NB4 (cell line): ENCODE measurements around the gene HSPA4.
"Not testable (repeated sequence)": the region's sequence is repeated elsewhere in the genome, so short reads cannot be mapped to it uniquely, and the experiment has no call there.

ENCODE experiments used
- DNase-seq: peaks from one replicate; pipeline ENCODE4 v3.0.0; 2010; ENCODE audit warnings: low read depth
- H3K4me3 ChIP-seq: one replicate; pipeline ENCODE4 v1.5.1; 2011; ENCODE audit warnings: mild to moderate bottlenecking, low read depth, low read length, moderate library complexity
- CTCF ChIP-seq: IDR thresholded peaks from one replicate; pipeline ENCODE4 v1.5.1; 2012; ENCODE audit warnings: low read depth, low read length
- MAX ChIP-seq: IDR thresholded peaks from 2 replicates; pipeline ENCODE4 v1.6.1; 2011; ENCODE audit warnings: low read depth, low read length
- MYC ChIP-seq: IDR thresholded peaks from 2 replicates; pipeline ENCODE4 v1.6.1; 2011; ENCODE audit warnings: low read depth, low read length
- POLR2A ChIP-seq: IDR thresholded peaks from 2 replicates; pipeline ENCODE4 v1.6.1; 2011; ENCODE audit warnings: mild to moderate bottlenecking; ENCODE audit not compliant: insufficient read length; ENCODE audit errors: extremely low read depth

HSPA4 gene

GRCh38 chr5:133132717-133133116 lies 80.9 kb downstream of the HSPA4 start:
- no peak for DNase-seq
- TF ChIP-seq CTCF (no peak), MAX (no peak), POLR2A (no peak), MYC (no peak)
- no peak overlapping the region for H3K4me3 ChIP-seq

GRCh38 chr5:133133241-133133640 lies 81.4 kb downstream of the HSPA4 start:
- not testable (repeated sequence) for H3K4me3 ChIP-seq, DNase-seq

GRCh38 chr5:133136890-133137289 lies 85.1 kb downstream of the HSPA4 start:
- not testable (repeated sequence) for H3K4me3 ChIP-seq, DNase-seq

- H3K4me3 ChIP-seq = no peak overlapping the region
- TF ChIP-seq POLR2A (no peak), CTCF (no peak), MAX (no peak), MYC (no peak)
- DNase-seq = no peak
Measured at GRCh38 chr5:133140311-133140710, 88.5 kb downstream of the HSPA4 start.

- no peak for DNase-seq
- TF ChIP-seq MYC (no peak), POLR2A (no peak), MAX (no peak), CTCF (no peak)
- H3K4me3 ChIP-seq = no peak overlapping the region
Measured at GRCh38 chr5:133141746-133142145, 89.9 kb downstream of the HSPA4 start.

- no peak overlapping the region for H3K4me3 ChIP-seq
- DNase-seq = no peak
- TF ChIP-seq POLR2A (no peak), MAX (no peak), MYC (no peak), CTCF (no peak)
Measured at GRCh38 chr5:133142782-133143181, 91.0 kb downstream of the HSPA4 start.

GRCh38 chr5:133144245-133144981 lies 92.6 kb downstream of the HSPA4 start:
- H3K4me3 ChIP-seq = no peak overlapping the region
- no peak for DNase-seq
- TF ChIP-seq POLR2A (no peak), MYC (no peak), MAX (no peak), CTCF (no peak)
